Measurements from ENCODE around the gene NCKAP5.

Gene NCKAP5

DNA sequence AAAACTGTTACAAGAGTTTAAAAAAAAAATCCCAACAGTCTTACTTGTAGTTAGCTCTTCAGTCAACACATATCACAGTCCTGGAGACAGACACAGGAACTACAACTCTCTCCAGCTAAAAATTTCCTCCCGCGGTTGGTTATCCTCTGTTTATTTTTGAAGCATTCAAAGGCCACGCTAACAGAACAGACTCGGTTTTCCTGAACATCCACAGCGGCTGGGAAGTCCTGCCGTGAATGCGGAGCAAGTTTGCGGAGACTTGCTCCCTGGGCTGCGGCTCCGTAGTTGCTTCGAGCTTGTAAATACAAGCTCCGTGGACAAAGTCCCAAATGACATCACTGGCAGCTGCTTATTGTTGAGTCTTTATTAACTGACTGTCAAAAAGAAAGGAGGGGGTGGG, at the start of gene NCKAP5:
Gene NCKAP5, minus strand, starts transcription at position 292 of the 400 bp plus-strand sequence. CDS start 50,937 bp downstream, outside the sequence.
- DNase-seq (ENCODE audit: low read depth): peak; percentile 5

DNA sequence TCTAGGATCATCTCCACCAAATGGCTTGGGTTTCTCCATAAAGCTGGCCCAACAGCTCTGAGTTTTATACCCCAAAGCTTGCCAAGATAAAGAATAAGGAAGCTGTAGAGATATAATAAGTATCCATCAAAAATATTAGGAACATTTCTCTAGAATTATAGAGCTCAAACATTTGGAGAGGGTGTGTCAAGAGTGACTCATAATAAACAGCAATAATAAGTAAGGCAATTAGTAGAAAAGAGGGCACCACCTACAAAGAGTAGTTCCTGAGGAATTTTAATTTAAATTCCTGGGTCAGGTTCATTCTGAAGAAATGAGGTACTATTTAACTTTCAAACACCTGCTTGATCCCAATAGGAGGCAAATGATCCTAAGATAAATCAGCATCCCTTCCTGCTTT, 41.4 kb upstream of the NCKAP5 start:
- no peak for DNase-seq (ENCODE audit: low read depth)

DNA sequence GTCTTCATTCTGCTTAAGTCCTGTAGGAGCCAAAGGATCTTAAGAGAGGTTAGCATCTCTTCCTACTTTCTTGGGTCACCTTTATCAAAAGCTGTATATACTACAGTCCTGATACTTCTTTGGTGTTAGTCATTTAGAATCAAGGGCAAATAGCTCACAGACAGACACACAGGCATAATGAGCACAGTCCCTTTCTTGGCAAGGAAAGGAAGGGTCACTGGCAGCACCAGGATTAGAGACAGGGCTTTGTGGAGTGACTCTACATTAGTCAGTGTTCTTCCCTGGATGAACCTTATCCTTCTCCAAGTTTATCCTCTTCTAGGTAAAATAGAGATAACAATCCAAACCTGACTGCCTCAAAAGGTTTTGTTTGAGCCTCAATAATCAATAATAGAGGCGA, 40.0 kb upstream of the NCKAP5 start:
- no peak for DNase-seq (ENCODE audit: low read depth)

DNA sequence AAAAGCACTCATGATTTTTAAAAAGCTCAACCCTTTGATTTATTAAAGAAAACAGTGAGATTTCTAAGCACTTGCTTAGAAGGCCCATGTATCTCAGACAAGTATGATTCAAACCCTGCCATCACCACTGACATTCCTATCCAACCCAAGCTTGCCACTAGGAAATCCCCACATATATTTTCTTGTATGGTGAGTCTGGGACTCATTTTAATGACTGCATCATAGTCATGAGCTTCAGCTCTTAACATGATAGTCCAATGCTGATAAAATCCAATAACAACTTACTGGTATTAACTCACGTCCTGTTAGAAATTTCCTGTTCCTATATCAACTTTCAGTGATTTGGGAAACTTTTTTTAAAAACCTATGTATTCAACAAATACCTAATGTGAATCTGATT, 39.4 kb upstream of the NCKAP5 start:
- no peak for DNase-seq (ENCODE audit: low read depth)

DNA sequence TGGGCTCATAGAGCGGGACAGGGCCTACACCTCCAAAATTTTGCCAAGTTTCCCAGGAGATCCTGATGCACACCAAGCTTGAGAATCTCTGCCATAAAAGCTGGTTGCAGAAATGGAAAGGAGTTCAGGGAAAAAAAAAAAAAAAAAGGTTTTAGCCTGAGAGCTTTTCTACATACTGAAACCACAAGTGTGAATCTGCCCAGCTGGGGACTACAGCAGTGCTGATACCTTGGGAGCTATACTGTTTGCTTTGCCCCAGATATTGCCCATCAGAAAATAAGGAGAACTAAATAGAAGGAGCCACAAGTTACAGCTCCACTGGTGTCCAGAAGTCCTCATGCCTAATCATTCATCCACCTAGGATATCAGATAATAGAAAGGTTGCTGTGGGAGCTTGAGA, 38.4 kb upstream of the NCKAP5 start:
- DNase-seq (ENCODE audit: low read depth): no peak

DNA sequence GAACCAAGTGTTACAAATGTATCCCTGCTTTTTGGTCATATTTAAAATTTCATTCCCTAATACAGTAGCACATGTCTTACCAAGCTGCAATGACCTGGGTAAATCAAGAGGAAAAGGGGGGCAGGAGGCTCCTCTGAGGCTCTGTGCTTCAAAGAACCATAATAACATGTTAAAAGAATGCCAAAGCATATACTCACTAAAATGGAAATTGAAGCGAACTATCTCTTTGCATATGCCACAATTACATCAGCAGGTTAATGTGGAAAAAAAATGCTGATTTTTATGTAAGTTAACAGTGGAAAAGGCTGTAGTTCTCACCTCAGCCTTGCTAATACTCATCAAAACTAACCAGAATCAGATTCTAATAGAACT, 37.5 kb upstream of the NCKAP5 start:
- DNase-seq (ENCODE audit: low read depth): no peak

DNA sequence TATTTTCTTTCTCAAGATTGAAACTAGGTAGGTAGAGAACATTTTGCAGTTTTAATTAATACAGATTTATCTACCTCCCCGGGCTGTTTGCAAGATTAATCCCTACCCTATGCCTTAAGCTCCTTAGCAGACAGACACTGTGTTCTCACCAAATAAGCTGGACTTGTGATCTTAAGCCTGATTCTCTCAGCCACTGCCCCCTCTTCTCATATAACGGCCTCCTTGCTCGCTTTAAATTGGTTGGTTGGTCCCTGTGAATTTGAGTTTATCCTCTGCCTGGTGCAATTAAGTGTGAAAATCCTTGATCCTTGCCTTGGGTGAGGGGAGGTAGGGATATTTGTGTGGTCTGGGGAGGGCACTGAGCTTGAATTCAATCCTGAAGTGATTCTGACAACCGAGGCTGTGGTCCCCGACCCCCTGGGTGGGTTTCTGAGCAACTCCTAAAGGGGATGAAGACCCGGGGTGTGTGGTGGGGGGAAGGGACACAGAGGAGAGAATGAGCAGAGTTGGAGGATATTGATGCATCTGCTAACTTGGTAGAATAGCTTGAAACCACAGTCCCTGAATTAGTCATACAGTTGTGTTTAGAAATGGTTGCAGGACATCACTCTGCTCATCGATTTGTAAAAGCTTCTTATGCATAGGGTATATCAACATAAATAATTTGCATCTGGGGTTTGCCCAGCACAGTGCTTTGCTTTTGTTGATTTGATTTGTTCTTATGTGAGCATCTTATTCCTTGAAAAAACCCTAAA, 36.9 kb upstream of the NCKAP5 start:
- DNase-seq (ENCODE audit: low read depth): no peak

DNA sequence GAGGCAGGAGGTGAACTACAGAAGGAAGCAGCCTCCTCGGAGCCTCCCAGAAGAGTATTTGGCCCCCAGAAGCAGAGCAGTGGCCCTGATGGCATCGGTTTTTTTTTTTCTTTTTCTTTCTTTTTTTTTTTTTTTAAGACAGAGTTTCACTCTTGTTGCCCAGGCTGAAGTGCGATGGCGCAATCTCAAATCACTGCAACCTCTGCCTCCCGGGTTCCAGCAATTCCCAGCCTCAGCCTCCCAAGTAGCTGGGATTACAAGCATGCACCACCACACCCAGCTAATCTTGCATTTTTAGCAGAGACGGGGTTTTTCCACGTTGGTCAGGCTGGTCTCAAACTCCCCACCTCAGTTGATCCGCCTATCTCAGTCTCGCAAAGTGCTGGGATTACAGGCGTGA, 34.8 kb upstream of the NCKAP5 start:
- DNase-seq (ENCODE audit: low read depth): no peak

DNA sequence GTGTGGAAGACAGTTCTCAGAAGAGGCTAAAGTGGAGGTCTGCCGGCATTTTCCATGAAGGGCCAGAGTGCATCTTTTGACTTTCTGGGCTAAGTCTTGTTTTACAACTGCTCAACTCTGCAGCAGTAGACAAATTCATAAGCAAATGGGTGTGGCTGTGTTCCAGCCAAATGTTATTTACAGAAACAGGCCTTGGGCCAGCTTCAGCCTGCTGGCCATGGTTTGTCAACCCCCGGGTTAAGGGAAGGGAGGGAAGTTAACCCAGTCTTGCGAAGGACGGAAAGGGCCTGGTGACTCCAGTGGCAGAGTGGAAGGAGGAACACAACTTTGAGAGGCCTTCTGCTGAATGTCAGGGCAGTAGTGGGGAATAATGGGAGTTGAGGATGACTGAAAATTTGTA, 34.3 kb upstream of the NCKAP5 start:
- no peak for DNase-seq (ENCODE audit: low read depth)

DNA sequence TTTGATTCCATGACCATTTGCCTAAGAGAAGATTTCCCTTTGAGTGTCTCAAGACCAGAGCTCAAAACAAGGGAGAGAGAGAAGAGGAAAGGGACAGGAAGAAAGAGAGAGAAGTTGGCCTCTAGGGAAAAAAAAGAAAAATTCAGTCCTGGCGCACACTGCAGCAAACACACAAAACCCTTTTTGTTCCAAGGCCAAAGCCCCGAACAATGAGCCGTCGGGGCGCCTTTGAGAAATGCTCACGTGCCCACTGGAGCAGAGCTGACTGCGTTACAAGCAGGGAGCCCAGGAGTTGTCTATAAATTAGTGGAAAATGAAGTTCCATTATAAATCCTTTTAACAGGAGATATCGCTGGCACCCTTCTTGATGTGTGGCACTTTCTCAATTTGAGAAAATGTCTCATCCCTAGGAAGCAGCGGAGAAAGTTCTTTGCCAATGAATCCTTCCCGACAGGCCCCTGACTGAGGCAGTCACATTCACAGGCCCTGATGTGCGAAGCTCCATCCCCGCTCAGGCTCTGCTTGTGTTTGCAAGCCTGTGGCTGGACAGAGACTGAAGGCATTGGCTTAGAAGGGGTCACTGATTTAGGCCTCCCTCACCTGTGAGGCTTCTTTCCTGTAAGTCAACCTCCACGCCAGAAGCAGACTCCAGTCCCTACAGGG, 32.1 kb upstream of the NCKAP5 start:
- DNase-seq (ENCODE audit: low read depth): no peak

DNA sequence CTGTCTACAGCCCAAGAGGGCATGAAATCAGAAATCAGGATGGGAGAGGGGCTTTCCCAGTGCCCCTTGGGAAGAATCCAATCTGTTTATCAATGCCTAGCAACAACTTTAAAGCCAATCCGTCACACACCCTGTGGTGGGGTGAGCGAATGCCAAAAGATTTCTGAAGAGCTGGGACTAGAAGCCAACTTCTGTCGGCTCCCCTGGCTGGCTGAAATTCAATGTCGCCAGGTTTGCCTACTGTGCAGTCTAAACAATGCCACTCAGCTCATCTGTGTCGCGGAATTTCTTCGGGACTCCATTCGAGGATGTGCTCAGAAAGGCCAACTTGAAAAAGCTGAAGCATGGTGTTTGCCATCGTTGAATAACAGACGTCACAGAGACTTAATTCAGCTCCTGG, 31.5 kb upstream of the NCKAP5 start:
- no peak for DNase-seq (ENCODE audit: low read depth)

DNA sequence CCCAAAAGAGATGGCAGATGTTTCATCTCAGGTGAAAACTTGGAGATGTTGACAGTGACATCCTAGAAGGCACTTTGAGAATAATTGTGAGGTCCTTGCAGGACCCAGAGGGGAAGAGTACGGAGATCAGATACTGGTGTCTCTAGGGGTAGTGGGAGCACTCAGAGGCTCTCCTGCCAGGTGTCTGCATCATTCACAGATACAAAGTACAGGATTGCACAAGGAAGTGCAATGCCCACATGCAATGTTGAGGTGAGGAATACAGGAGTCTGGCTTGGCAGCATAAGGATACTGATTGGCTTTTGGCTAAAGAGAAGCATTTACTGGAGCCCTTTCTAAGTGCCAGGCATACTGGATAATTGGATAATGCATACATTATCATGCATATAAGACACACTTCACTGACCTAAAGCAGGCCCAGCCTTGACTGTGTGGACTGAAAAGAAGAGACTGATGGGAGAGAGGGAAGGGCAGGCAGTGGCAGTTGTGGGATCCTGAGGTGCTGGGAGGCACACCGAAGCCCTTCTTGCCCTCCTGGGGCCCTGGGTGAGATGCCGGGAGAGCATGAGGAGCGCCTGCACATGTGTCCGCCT, 31.0 kb upstream of the NCKAP5 start:
- DNase-seq (ENCODE audit: low read depth): no peak

DNA sequence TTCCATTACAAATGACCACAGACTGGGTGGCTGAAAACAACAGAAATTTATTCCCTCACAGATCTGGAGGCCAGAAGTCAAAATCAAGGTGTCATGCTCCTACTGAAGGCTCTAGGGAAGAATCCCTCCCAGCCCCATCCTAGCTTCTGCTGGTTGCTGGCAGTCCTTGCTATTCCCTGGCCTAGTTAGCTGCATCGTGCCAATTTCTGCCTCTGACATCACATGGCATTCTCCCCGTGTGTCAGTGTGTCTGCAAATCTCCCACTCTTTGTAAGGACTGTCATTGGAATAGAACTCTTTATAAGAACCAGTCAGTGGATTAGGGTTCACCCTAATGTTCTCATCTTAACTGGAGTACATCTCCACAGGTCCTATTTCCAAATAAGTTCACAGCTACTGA, 30.5 kb upstream of the NCKAP5 start:
- DNase-seq (ENCODE audit: low read depth): no peak

DNA sequence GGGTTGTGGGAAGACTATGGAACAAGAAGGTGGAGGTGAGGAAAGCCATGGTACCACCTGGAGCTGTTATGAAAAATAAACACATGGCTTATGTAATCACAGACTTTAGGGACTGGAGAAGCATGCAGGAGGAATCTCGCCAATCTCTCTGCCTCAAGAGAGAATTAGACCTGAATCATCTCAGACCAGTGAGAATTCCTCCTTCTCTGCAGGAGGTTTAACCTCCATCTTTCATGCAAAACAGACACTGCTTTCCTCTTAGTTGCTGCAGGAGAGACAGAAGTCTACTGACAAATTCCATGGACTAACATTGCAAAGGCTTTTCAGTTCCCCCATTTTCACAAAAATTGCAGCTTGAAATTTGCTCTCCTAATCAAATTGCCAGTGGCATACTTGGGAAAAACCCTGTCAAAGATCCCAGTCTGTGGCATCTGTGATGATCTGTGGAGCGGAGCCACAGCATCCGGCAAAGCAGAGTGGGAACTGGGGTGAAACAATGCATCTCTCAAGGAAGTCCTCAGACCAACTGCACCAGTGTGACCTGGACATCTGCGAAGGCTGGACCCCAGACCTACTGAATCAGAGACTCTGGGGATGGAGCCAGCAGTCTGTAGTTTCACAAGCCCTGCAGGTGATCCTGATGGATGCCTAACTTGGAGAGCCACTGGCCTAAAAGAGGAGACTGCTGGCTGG, 28.6 kb upstream of the NCKAP5 start:
- DNase-seq (ENCODE audit: low read depth): no peak

DNA sequence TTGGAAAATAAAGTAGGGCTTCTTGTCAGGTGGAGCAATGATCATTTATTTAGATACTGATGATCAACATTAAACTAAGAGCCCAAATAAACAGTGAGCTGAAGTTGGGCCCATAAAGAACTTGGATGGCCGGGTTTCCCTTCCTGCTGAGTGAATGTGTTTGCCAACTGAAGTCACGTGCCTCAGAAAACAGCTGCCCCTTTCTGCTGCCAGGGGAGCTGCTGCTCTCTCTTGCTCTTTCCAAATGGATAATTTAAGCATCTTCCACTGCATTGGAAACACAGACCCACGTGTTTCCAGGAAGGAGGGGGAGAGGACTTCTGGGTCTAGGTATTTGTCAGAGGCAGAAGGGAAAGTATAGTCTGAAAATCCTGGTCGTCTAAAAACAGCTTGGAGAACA, 22.9 kb upstream of the NCKAP5 start:
- peak; percentile 3 for DNase-seq (ENCODE audit: low read depth)

DNA sequence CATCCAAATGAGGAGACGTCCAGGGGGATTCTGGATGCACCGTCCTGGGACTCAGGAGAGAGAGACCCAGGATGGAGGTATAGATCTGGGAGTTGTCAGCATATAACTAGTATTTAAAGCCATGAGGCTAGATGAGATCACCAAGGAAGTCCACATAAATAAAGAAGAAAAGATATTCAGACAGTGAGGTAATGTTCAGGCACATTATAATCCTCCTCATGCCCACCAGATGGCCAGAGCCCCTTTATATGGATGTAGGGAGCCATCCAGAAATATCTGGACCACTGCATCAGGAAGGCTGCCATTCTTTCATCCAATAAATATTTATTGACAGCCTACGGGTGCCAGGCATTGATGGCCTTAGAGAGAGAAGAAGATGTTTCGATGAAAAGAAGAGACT, 21.2 kb upstream of the NCKAP5 start:
- no peak for DNase-seq (ENCODE audit: low read depth)

DNA sequence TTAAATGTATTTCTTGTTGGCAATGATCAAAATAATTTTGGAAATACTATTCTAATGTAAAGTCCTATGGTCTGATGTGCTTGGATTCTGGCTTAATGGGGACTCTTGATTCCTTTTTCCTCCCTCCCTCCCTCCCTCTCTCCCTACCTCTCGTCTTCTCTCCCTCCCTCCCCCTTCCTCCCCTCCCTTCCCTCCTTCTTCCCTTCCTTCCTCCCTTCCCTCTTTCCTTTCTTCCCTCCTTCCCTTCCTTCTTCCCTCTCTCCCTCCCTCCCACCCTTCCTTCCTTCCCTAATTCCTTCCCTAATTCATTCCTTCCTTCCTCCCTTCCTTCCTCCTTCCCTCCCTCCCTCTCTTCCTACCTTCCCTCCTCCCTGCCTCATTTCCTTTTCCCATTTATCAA, 19.9 kb upstream of the NCKAP5 start:
- no peak for DNase-seq (ENCODE audit: low read depth)

DNA sequence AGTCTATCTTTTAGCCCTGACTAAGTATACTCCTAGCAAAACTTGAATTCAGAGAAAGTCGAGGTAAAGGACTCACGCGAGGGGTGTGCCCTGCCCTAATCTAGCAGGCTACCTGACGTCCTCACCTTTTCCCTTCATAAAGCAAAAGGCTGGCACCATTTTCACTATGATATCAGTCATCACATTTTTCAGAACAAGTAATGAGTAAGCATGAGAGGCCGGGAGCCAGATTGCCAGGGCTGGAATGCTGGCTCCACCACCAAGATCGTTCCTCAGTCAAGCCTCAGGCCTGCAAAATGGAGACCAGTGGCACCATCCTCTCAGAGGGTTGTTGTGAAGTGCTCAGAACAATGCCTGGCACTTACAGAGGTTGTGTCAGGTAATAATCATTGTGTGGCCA, 18.7 kb upstream of the NCKAP5 start:
- DNase-seq (ENCODE audit: low read depth): no peak

DNA sequence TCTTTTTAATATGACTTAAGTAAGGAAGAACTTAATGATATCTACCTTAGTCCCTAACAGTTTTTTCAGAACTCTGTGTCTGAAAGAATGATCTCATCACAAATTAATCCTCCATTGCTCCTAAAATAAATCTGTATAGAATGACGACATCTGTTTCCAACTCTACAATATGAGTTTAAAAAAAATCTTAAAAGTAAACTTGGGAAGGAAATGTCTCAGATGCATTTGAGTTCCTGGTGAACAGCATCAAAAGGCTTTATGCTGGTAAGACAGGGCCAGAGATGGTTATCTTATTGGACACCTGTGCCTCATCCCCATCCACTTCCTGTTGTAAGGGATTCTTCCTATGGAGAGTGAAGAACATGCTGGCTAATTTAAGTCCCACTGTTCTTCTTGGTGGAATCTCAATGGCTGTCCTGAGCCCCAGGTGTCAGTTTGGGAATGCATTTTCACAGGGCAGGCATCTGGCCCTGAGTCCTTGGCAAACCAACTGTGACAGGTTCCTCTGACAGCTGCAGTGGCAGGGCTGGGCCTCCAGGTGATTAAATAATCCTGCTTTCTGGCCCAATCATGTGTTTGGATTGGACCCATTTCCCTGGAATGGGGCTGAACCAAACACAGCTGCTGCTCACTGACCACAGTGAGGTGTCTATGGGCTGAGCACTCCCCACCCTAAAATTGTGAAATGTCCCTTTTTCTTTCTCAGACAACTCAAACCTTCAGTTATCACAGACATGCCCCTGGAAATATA, 12.9 kb upstream of the NCKAP5 start:
- no peak for DNase-seq (ENCODE audit: low read depth)

DNA sequence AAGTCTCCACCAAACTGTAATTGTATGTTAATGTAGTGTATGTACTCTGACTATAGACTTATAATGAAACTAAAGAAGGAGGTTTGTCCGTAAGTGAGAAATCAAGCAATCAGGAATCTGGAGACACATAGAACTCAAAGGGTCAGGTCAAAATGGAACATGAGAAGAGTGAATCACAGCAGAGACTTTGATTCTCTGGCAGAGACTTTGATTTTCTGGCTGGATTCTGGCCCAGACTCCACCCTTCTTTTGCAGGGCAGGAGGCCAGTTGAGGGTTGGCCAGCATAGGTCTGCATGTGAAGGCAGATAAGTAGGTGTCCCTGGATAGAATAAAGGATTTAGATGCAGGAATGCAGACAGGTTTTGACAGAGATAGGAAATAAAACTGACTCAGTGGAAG, 11.0 kb upstream of the NCKAP5 start:
- peak; percentile 20 for DNase-seq (ENCODE audit: low read depth)

DNA sequence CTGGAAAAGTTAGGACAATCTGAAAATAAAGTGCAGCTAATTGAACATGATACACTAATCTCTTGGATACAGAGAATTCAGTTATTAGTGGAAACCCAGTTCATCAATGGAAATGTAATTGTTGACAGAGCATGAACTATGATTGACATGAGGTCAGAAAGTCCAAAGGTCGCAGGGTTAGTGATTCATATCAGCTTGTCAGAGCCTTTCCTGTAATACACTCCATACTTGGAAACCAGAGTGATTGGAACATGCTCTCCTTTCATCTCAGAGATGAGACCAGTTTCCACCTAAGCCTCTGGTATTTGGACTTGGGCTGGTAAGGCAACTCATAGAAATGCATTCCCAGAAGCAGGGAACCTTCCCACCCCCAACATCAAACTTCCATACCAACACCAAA, 8.5 kb upstream of the NCKAP5 start:
- DNase-seq (ENCODE audit: low read depth): no peak

DNA sequence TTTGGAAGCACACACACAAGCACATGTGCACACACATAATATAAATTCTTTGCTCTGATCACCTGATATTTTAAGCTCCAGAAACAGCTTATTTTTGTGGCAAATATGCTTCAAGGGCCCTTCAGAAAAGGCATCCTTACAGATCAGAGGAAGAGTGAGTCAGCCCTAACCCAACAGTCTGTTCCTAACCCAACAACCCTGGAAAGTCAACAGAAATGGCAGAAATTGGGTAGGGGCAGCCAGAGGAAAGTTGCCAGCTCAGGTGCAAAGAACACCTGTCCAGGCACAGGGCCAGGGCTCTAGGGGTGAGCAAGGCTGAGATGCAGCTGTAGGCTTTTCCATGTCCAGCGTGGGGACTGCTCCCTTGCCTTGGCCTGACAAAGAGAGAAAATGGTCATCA, 6.4 kb upstream of the NCKAP5 start:
- DNase-seq (ENCODE audit: low read depth): no peak
